ENCODE data around the gene FOXD2.

The FOXD2 gene

DNA sequence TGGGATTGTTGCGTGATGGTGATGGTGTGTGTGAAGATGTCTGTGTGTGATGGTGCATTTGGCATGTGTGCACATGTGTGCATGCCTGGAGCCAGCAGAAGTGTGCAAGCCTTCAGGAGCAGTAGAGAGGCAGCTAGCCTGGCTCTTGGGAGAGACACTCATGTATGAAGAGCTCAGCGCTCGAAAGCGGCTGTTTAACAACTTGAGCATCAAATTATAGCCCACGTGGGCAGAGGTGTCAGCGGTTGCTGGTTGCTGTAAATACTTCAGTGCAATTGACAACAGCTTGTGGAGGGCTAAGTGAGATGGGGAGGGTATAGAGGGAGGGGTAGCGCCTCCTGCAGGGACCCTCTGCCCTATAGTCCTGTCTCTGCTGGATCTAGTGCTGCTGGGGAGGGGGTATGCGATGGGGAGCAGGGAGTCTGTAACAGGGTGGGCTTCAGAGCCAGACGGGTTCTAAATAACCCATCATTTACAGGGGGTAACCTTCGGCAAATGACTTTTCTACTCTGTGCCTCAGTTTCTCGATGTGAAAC lies 21.5 kb downstream of the FOXD2 start:
- DNase-seq: no peak

- no peak for DNase-seq
Measured at GRCh38 chr1:47460040-47460439, 22.2 kb downstream of the FOXD2 start.

DNA sequence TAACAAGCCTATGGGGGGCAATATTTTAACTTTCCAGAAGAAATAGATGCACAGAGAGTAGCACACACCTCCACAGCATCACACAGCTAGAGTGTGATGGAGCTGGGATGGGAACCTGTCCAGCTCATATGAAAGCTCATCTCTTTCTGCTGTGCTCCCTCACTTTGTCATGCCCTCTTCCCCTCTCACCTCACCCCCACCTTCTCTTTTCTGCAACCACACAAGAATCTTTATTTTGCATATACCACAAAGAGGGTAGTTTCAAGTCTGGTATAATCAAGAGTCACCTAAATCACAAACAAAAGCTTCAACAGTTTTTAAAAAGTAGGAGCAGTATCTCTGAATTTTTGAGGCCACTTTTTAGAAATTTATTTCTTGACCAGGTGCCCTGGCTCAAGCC lies 22.6 kb downstream of the FOXD2 start:
- no peak for DNase-seq

- no peak for DNase-seq
Measured at GRCh38 chr1:47465605-47466004, 27.8 kb downstream of the FOXD2 start.

DNA sequence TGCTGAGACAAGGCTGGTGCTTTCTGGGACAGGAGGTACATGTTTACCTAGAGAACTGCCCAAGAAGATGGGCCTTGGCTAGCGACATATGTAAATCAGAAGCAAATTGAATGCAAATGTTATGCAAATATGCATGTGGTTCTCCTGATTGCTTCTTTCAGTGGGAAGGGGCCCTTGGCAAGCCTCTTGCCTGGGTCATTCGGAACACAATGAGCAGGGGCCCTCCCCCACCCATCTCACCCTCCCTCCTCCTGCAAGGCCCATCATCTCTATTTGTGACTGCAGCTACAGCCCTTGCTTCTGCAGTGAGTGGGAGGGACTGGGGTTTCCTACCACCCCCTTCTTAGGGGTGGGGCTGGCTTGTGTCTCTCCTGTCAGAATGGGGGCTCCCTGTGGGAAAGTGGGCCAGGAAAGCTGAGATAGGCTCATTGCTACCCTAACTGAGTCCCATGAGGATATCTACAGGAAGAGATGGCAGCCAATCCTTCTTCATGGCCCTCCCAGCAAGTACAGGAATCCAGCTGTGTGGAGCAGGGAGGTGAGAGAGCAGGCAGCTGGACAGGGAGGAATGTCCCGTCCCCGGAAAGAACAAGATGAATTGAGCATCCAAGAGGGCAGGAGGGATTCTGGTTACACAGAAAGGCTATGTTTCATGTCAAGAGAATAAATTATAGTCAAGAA lies 31.0 kb downstream of the FOXD2 start:
- no peak for DNase-seq

DNA sequence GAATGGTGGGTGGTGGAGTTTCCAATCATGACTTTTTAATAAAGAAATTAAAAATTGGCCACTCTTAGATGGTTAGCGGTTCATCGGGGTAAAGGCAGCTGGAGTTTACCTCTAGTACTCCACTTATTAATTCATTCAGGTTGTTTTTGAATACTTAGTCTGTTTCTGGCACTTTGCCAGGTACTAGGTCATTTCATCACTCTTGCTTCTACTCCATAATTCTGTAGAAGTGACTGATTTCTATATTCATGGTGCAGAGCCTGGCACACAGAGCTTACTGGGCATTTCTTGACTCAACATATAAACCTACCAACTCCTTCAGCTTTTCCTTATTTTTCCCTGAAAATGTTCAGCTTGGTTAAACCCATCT lies 31.5 kb downstream of the FOXD2 start:
- DNase-seq: no peak

- DNase-seq: no peak
Measured at GRCh38 chr1:47469910-47470309, 32.1 kb downstream of the FOXD2 start.

GRCh38 chr1:47471163-47471562 lies 33.3 kb downstream of the FOXD2 start:
- no peak for DNase-seq

GRCh38 chr1:47474278-47475193 lies 36.7 kb downstream of the FOXD2 start:
- DNase-seq: no peak

DNA sequence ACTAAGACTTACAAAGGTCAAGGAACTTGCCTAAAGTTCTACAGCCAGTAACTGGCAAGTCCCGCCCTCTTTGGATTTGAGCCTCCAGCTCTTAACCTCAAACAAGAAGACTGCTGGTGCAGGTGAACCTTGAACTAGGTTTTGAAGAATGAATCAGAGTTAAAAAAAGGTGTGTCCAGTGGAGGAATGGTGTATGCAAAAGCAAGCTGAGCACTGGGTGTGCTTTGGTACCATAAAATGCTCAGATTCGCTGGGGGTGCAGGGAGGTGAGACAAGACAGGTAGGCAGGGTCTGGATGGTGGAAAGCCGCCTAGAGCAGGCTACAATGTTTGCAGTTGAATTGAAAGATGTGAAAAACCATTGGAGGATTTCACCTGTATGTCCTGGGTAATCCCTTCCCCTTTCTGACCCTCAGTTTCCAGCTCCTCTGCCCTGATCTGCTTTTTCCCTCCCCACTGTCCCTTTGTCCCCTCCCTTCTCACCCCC lies 39.8 kb downstream of the FOXD2 start:
- DNase-seq: no peak

DNA sequence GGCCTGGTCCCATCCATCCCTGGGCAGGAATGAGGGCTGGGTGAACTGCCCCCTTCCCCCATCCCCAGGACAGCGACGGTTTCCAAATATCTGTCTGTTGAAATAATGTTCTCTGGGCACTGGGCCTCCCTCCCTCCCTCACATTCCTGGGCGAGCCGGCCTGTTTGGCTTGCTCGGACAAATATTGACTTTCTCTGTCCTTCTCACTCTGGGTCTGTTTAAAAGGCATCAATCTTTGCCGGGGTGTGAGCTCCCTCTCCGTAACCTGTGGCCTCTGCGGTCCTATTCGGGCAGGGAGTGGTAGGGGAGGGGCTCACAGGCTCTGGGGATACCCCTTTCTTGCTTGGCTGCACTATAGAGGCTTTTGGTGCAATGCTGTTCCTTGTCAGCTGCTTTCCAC lies 40.2 kb downstream of the FOXD2 start:
- no peak for DNase-seq

DNA sequence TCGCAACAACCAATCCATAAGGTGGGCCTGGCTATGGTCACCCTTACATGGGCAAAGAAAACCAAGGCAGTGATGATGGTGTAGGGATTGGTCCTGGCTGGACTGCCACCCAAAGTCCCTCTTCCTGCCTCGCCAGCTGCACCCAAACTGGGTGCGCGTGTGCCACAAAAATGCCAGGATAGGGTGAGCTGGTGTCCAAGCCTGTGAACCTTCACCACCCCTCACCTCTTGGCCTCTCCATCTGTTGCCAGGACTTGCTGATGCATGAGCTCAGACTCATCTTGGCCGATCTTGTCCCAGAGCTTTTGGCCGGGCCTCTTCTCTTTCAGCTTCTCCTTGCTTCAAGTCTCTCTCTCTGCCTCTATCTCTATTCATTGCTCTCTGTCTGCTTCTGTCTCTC lies 41.8 kb downstream of the FOXD2 start:
- DNase-seq: no peak

DNA sequence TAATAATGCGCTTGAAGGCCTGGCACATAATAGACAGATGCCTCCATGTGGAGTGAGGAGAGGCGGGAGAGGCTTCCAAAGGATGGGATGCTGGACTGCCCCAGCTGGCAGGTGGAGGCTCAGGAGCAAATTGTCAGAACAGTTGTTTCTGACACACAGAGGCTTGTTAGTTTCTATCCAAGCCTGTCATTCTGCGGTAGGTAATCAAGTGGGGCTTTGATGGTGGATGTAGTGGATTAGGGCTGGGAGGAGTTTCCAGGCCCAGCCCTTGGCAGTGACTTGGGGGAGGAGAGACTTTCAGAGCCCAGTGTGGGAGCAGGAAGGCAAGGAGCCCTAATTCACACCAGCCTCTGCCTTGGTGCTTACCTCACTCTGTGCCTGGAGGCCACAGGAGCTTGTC lies 44.1 kb downstream of the FOXD2 start:
- DNase-seq: no peak

- DNase-seq: no peak
Measured at GRCh38 chr1:47482786-47483185, 44.9 kb downstream of the FOXD2 start.

DNA sequence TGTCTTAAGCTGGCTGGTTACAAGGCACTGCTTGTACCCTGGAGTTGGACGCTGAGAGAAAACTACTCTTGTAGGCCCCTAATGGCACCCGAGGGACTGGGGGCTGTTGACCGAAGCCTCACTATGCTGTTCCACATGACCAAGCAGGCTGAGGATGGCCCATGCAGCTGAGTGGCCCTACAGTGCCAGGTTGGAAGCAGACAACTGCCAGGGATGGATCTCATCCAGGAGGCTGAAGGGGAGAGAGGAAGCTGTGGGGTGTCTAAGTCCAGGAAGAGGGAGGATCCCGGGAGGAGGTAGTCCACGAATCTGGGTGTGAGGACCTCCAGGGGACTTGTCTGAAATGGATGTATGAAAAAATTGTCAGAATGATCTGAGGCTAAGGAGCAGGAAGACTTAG lies 45.8 kb downstream of the FOXD2 start:
- no peak for DNase-seq

DNA sequence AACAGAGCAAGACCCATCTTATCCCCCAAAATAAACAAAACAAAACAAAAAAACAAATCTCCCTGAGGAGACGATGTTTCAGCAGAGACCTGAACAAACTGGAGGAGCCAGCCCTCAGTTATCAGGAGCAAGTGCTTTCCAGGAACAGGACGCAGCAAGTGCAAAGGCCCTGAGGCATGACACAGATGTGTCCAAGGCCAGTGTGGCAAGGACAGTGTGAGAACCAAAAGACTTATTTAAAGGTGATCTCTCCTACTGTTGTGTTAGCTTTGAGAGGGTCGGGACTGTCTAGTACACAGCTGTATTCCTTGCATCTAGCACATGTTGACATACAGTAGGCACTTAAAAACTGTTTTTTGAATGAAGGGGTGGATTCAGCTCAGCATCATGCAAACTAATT lies 48.0 kb downstream of the FOXD2 start:
- DNase-seq: no peak

DNA sequence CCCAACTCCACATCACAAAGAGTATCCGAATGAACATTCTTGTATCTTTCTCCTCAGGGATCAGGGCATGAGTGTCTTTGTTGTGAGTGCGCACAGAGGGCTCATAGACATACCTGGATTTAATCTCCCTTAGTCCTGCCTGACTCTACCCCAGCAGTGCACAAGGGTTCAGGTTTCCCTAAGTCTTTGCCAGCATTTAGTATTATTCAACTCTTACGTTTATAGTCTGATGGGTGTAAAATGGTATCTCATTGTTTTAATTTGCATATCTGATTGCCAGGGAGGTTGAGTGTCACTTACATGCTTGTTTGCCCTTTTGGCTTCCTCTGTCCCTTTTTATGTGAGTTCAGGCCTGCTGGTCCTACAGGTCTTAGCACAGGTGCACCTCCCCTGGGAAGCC lies 49.5 kb downstream of the FOXD2 start:
- DNase-seq: no peak

- no peak for DNase-seq
Measured at GRCh38 chr1:47487850-47488450, 50.1 kb downstream of the FOXD2 start.
